Adipocyte (in vitro differentiated cells): ENCODE results near the gene CCND1.

Experiments used
- DNase-seq: peaks from one replicate; pipeline ENCODE4 v3.0.0-alpha.2; 2015; ENCODE audit warnings: low read depth
- H3K27me3 ChIP-seq: replicated peaks from 2 replicates; pipeline ENCODE4 v1.7.0; 2013; ENCODE audit warnings: mild to moderate bottlenecking, low read length, moderate library complexity; ENCODE audit not compliant: control insufficient read depth, insufficient read depth
- H3K36me3 ChIP-seq: 2 replicates; pipeline ENCODE4 v1.7.0; 2013; ENCODE audit warnings: low read length, mild to moderate bottlenecking, moderate library complexity; ENCODE audit not compliant: control insufficient read depth, insufficient read depth, severe bottlenecking
- H3K4me1 ChIP-seq: 2 replicates; pipeline ENCODE4 v1.7.0; 2013; ENCODE audit warnings: mild to moderate bottlenecking, low read length, moderate library complexity; ENCODE audit not compliant: control insufficient read depth, insufficient read depth
- H3K4me3 ChIP-seq: 2 replicates; pipeline ENCODE4 v1.7.0; 2013; ENCODE audit warnings: mild to moderate bottlenecking, low read length, moderate library complexity
- H3K9ac ChIP-seq: 2 replicates; pipeline ENCODE4 v1.7.0; 2013; ENCODE audit warnings: mild to moderate bottlenecking, low read length, moderate library complexity
- H3K9me3 ChIP-seq: 2 replicates; pipeline ENCODE4 v1.7.0; 2013; ENCODE audit warnings: mild to moderate bottlenecking, low read length, moderate library complexity; ENCODE audit not compliant: control insufficient read depth

CCND1 gene

DNA sequence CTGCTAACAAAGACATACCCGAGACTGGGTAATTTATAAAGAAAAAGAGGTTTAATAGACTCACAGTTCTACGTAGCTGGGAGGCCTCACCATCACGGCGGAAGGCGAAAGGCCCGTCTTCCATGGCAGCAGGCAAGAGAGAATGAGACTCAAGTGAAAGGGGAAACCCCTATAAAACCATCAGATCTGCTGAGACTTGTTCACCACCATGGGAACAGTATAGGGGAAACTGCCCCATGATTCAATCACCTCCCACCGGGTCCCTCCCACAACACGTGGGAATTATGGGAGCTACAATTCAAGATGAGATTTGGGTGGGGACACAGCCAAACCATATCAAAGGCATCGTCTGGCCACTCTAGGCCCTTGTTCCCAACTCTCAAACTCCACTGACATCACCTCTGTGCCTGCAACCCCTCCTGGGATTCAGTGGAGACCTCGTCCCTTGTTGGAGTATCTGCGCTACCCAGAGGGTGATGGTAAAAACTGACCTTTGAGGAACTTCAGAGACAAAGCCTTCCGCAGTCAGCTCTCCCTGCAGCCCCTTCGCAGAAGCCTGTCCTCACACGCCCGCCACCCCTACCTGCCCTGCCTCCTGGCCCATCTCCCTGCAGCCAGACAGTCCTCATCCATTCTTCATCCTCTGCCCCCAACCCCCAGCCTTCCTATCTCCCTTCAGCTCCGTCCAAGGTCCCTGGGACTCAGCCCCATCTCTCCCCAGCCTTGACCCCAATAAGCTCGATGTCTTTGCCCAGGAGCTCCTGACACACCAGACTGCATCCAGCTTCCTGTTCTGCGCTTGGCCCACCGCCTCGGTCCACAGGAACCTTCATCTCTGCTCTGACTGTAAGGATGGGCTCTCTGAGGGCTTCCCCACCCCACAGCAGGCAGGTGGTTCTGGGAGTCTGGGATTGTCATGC, 15.8 kb downstream of the CCND1 start:
- H3K9ac ChIP-seq = no peak overlapping the region
- H3K4me3 ChIP-seq = no peak overlapping the region
- peaks cover 8% of the 10 kb centered on the region for H3K4me1 ChIP-seq
- H3K9me3 ChIP-seq = no peaks in the 10 kb centered on the region
- no peak for DNase-seq
- H3K36me3 ChIP-seq = peaks cover 25% of the 10 kb centered on the region
- H3K27me3 ChIP-seq = no peaks in the 10 kb centered on the region

DNA sequence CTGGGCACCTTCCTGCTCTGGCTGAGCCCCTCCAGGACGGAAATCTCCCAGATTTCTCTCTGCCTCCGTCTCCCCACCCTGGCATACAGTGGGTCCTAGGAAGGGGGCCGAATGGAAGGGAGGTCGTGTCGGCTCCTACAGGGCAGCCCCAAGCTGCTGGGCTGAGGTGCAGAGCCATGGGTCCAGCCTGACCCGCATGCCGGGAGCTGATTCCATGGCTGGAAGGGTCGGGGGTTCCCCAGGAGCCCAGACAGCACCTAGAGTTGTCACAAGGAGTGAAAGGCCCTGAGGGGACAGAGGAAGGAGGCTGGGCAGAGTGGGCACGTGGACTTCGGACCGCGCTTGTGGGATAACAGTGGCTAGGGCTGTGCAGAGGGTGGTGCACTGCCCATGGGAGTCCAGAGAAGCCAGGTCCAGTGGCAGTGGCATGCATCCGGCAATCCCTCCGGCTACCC, 16.5 kb downstream of the CCND1 start:
- Histone ChIP-seq H3K36me3 (peaks cover 18% of the 10 kb centered on the region), H3K9me3 (no peaks in the 10 kb centered on the region), H3K4me3 (no peak overlapping the region), H3K27me3 (no peaks in the 10 kb centered on the region), H3K9ac (no peak overlapping the region), H3K4me1 (peaks cover 15% of the 10 kb centered on the region)
- no peak for DNase-seq

- H3K4me1 ChIP-seq = peaks cover 20% of the 10 kb centered on the region
- no peak for DNase-seq
- no peak overlapping the region for H3K9ac ChIP-seq
- peaks cover 12% of the 10 kb centered on the region for H3K36me3 ChIP-seq
- H3K27me3 ChIP-seq = no peaks in the 10 kb centered on the region
- no peaks in the 10 kb centered on the region for H3K9me3 ChIP-seq
- no peak overlapping the region for H3K4me3 ChIP-seq
These were observed 17.1 kb downstream of the CCND1 start for GRCh38 chr11:69657911-69658625.

- Histone ChIP-seq H3K9me3 (no peaks in the 10 kb centered on the region), H3K9ac (no peak overlapping the region), H3K27me3 (no peaks in the 10 kb centered on the region), H3K36me3 (peaks cover 5% of the 10 kb centered on the region), H3K4me3 (no peak overlapping the region), H3K4me1 (peaks cover 20% of the 10 kb centered on the region)
- DNase-seq = no peak
These were observed 17.9 kb downstream of the CCND1 start for GRCh38 chr11:69658626-69659450.

- peaks cover 20% of the 10 kb centered on the region for H3K4me1 ChIP-seq
- no peak overlapping the region for H3K9ac ChIP-seq
- no peak overlapping the region for H3K4me3 ChIP-seq
- no peaks in the 10 kb centered on the region for H3K27me3 ChIP-seq
- H3K9me3 ChIP-seq = no peaks in the 10 kb centered on the region
- DNase-seq = no peak
- H3K36me3 ChIP-seq = peaks cover 8% of the 10 kb centered on the region
These were observed 18.6 kb downstream of the CCND1 start for GRCh38 chr11:69659591-69659990.

- Histone ChIP-seq H3K36me3 (peaks cover 13% of the 10 kb centered on the region), H3K4me3 (no peak overlapping the region), H3K4me1 (peaks cover 20% of the 10 kb centered on the region), H3K9me3 (no peaks in the 10 kb centered on the region), H3K27me3 (no peaks in the 10 kb centered on the region), H3K9ac (no peak overlapping the region)
- DNase-seq = no peak
These were observed 19.1 kb downstream of the CCND1 start for GRCh38 chr11:69660001-69660500.

DNA sequence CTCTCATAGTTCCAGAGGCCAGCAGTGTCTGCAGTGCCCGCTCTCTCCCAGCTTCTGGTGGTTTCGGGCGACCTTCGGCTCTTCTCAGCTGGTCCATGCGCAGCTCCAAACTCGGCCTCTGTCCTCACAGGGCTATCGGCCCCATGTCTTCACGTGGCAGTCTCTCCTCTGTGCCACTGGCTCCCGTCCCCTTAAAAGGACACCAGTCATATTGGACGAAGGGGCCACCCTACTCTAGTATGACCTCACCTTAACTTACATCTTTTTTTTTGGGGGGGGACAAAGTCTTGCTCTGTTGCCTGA, 20.4 kb downstream of the CCND1 start:
- Histone ChIP-seq H3K9ac (no peak overlapping the region), H3K27me3 (no peaks in the 10 kb centered on the region), H3K4me3 (no peak overlapping the region), H3K4me1 (peaks cover 20% of the 10 kb centered on the region), H3K9me3 (no peaks in the 10 kb centered on the region), H3K36me3 (peaks cover 19% of the 10 kb centered on the region)
- no peak for DNase-seq

DNA sequence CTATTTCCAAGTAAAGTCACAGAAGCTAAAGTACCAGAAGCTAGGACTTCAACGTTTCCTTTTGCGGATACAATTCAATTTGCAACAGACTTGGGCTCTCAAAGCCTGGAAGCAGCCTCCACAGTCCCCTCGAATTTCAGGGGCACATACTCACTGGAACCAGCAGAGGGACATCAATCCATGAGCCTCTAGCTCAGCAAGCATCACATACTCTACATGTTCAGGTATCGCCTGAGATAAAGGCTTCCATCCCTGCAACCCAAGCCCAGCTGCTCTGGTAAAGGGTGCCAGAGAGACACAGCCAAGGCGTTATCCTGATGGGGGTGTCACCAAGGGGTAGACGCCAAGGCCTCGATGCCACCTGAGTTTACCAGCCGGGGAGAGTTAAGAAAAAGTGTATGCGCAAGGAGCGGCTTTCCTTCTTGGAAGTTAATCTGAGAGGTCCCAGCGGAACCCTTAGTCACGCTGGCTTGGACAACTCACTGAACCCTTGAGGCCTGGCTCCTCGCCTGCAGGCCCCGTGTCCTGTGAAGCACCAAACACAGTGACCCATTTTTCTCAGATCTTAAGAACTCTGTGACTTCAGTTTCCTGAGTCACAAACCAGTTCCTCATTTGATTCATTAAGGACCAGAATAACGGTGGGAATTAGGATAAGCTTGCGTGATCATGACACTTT, 21.2 kb downstream of the CCND1 start:
- no peak for DNase-seq
- peaks cover 20% of the 10 kb centered on the region for H3K4me1 ChIP-seq
- peak overlapping the region; percentile 16 for H3K9ac ChIP-seq
- no peak overlapping the region for H3K4me3 ChIP-seq
- no peaks in the 10 kb centered on the region for H3K9me3 ChIP-seq
- H3K36me3 ChIP-seq = peaks cover 22% of the 10 kb centered on the region
- H3K27me3 ChIP-seq = no peaks in the 10 kb centered on the region

- peaks cover 28% of the 10 kb centered on the region for H3K36me3 ChIP-seq
- peaks cover 20% of the 10 kb centered on the region for H3K4me1 ChIP-seq
- H3K9ac ChIP-seq = peak overlapping the region; percentile 16
- no peak overlapping the region for H3K4me3 ChIP-seq
- no peaks in the 10 kb centered on the region for H3K9me3 ChIP-seq
- DNase-seq = no peak
- H3K27me3 ChIP-seq = no peaks in the 10 kb centered on the region
These were observed 21.9 kb downstream of the CCND1 start for GRCh38 chr11:69662806-69663205.

- Histone ChIP-seq H3K9ac (no peak overlapping the region), H3K27me3 (no peaks in the 10 kb centered on the region), H3K4me3 (no peak overlapping the region), H3K4me1 (peaks cover 20% of the 10 kb centered on the region), H3K9me3 (no peaks in the 10 kb centered on the region), H3K36me3 (peaks cover 28% of the 10 kb centered on the region)
- DNase-seq = no peak
These were observed 22.4 kb downstream of the CCND1 start for GRCh38 chr11:69663326-69663725.
